Measurements from ENCODE around the gene SMURF1. TPM values are rescaled to one million over a fixed set of nuclear protein-coding genes. Genes with fewer than 3 reads are reported as not detected.

The SMURF1 gene
- total RNA-seq, 2 experiments from 2014 or later, result 30.0 to 32.4 TPM

DNA sequence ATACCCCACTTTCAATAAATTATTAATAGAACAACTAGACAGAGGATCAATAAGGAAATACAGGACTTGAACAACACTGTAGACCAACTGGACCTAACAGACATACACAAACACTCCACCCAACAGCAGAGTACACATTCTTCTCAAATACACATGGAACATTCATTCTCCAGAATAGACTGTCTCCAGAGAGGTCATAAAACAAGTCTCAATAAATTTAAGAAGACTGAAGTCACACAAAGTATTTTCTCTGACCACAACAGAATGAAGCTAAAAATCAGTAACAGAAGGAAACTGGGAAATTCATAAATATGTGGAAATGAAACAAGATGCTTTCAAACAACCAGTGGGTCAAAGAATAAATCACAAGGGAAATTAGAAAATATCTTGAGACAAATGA, 119.8 kb downstream of the SMURF1 start:
- Mint-ChIP-seq H3K27ac (peak overlapping the region; percentile 38), H3K36me3 (ENCODE audit: low read depth) (peaks cover 72% of the 10 kb centered on the region), H3K4me3 (no peak overlapping the region), H3K9me3 (no peaks in the 10 kb centered on the region), H3K27me3 (no peaks in the 10 kb centered on the region), H3K4me1 (ENCODE audit: low read depth) (peaks cover 6% of the 10 kb centered on the region)
- H3K9me3 ChIP-seq (ENCODE audit: control insufficient read depth in 1 of 2, insufficient read depth in 1 of 2, low read length in 2 of 2), result no peaks in the 10 kb centered on the region
- H3K4me3 ChIP-seq (ENCODE audit: low read length), result no peak overlapping the region
- no peaks in the 10 kb centered on the region for H3K4me1 ChIP-seq (ENCODE audit: insufficient read depth, low read length)
- TF ChIP-seq, protein P1, sequence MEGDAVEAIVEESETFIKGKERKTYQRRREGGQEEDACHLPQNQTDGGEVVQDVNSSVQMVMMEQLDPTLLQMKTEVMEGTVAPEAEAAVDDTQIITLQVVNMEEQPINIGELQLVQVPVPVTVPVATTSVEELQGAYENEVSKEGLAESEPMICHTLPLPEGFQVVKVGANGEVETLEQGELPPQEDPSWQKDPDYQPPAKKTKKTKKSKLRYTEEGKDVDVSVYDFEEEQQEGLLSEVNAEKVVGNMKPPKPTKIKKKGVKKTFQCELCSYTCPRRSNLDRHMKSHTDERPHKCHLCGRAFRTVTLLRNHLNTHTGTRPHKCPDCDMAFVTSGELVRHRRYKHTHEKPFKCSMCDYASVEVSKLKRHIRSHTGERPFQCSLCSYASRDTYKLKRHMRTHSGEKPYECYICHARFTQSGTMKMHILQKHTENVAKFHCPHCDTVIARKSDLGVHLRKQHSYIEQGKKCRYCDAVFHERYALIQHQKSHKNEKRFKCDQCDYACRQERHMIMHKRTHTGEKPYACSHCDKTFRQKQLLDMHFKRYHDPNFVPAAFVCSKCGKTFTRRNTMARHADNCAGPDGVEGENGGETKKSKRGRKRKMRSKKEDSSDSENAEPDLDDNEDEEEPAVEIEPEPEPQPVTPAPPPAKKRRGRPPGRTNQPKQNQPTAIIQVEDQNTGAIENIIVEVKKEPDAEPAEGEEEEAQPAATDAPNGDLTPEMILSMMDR (IDR thresholded peaks at IDR 0.05), result no peak
- H3K27me3 ChIP-seq (ENCODE audit: control insufficient read depth in 1 of 2, insufficient read depth in 2 of 2, low read length in 2 of 2), result no peaks in the 10 kb centered on the region
- H3K36me3 ChIP-seq (ENCODE audit: insufficient read depth, low read length), result peaks cover 26% of the 10 kb centered on the region
- ChIA-PET CTCF (interaction anchor here (0.6 kb wide), 1 partner anchor 91 kb away, joined by 3 read pairs; no protein-coding TSS in a partner anchor), POLR2A (interaction anchor here (0.7 kb wide), 1 partner anchor 291 kb away, joined by 4 read pairs; no protein-coding TSS in a partner anchor)
- intact Hi-C loops (cut with DNase I, micrococcal nuclease), result no loop called here
- no peak overlapping the region for H3K27ac ChIP-seq (ENCODE audit: low read depth in 1 of 2, low read length in 2 of 2)
- ATAC-seq (ENCODE audit: poor library complexity) (no peak), DNase-seq (no peak)

DNA sequence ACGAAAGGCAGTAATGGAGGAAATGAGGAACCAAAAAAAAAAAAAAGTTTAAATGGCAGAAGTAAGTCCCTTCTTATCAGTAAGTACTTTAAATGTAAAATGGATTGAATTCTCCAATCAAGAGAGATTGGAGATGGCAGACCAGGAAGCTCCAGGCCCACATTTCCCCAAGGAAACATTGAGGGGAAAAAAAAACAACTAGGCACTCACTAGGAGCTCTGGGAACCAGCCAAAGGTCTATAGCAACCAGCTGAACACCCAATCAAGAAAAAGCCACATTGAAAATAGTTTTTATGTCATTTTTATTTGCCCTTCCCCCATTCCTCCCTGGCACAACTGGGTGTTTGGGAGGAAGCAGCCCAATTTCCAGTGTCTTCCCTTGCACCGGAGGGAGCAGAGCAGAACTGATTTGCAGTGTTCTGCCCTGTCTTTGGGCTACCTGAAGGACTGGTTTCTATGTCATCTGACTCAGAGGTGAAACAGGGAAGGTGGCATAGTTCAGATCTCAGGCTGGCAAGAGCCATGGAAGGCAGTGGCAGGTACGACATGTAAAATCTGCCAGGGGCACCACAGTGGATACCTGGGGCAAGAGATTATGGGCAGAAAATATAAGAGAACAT, 121.9 kb downstream of the SMURF1 start:
- ATAC-seq (ENCODE audit: poor library complexity) (no peak), DNase-seq (no peak)
- TF ChIP-seq, protein P1 (IDR thresholded peaks at IDR 0.05), result no peak
- Histone ChIP-seq H3K9me3 (ENCODE audit: control insufficient read depth in 1 of 2, insufficient read depth in 1 of 2, low read length in 2 of 2) (no peaks in the 10 kb centered on the region), H3K4me1 (ENCODE audit: insufficient read depth, low read length) (no peaks in the 10 kb centered on the region), H3K27me3 (ENCODE audit: control insufficient read depth in 1 of 2, insufficient read depth in 2 of 2, low read length in 2 of 2) (no peaks in the 10 kb centered on the region), H3K36me3 (ENCODE audit: insufficient read depth, low read length) (peaks cover 17% of the 10 kb centered on the region), H3K4me3 (ENCODE audit: low read length) (no peak overlapping the region), H3K27ac (ENCODE audit: low read depth in 1 of 2, low read length in 2 of 2) (no peak overlapping the region)
- intact Hi-C loops (cut with DNase I, micrococcal nuclease), result no loop called here
- Mint-ChIP-seq H3K9me3 (no peaks in the 10 kb centered on the region), H3K4me1 (ENCODE audit: low read depth) (peaks cover 6% of the 10 kb centered on the region), H3K27me3 (no peaks in the 10 kb centered on the region), H3K4me3 (no peak overlapping the region), H3K36me3 (ENCODE audit: low read depth) (peaks cover 66% of the 10 kb centered on the region), H3K27ac (no peak overlapping the region)
- ChIA-PET CTCF (no interaction called here), POLR2A (no interaction called here)

DNA sequence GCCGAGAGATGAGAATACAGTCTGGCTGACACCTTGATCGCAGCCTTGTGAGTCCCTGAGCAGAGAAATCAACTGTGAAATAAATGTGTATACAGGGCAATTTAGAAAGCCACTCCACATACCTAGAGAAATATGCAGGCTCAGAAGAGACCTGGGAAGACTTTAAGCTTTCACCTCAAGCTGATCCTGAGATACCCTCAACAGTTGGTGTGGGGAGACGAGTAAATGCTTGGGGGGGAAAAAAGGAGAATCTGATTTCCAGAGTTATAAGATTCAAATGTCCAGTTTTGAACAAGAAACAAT, 123.5 kb downstream of the SMURF1 start:
- peaks cover 22% of the 10 kb centered on the region for H3K36me3 ChIP-seq (ENCODE audit: insufficient read depth, low read length)
- DNase-seq (no peak), ATAC-seq (ENCODE audit: poor library complexity) (no peak)
- no peak overlapping the region for H3K27ac ChIP-seq (ENCODE audit: low read depth in 1 of 2, low read length in 2 of 2)
- ChIA-PET POLR2A (interaction anchor here (0.6 kb wide), 1 partner anchor 28 kb away, joined by 3 read pairs; no protein-coding TSS in a partner anchor), CTCF (no interaction called here)
- H3K4me3 Mint-ChIP-seq, result no peak overlapping the region
- intact Hi-C loops (cut with DNase I, micrococcal nuclease), result no loop called here
- no peaks in the 10 kb centered on the region for H3K4me1 ChIP-seq (ENCODE audit: insufficient read depth, low read length)
- no peaks in the 10 kb centered on the region for H3K9me3 Mint-ChIP-seq
- no peaks in the 10 kb centered on the region for H3K27me3 Mint-ChIP-seq
- TF ChIP-seq, protein P1 (IDR thresholded peaks at IDR 0.05), result no peak
- no peaks in the 10 kb centered on the region for H3K9me3 ChIP-seq (ENCODE audit: control insufficient read depth in 1 of 2, insufficient read depth in 1 of 2, low read length in 2 of 2)
- H3K4me3 ChIP-seq (ENCODE audit: low read length), result no peak overlapping the region
- peak overlapping the region; percentile 32 for H3K27ac Mint-ChIP-seq
- H3K27me3 ChIP-seq (ENCODE audit: control insufficient read depth in 1 of 2, insufficient read depth in 2 of 2, low read length in 2 of 2), result no peaks in the 10 kb centered on the region
- peaks cover 6% of the 10 kb centered on the region for H3K4me1 Mint-ChIP-seq (ENCODE audit: low read depth)
- H3K36me3 Mint-ChIP-seq (ENCODE audit: low read depth), result peaks cover 74% of the 10 kb centered on the region

Data from CD4-positive, alpha-beta T cell (primary cell).